GM18526 (cell line): Measurements from ENCODE around the gene KCNC2.

ENCODE experiments used
- POLR2A ChIP-seq: IDR thresholded peaks from 3 replicates; pipeline ENCODE4 v1.6.1; 2011; ENCODE audit not compliant: insufficient read length; ENCODE audit errors: extremely low read depth

Gene KCNC2

DNA sequence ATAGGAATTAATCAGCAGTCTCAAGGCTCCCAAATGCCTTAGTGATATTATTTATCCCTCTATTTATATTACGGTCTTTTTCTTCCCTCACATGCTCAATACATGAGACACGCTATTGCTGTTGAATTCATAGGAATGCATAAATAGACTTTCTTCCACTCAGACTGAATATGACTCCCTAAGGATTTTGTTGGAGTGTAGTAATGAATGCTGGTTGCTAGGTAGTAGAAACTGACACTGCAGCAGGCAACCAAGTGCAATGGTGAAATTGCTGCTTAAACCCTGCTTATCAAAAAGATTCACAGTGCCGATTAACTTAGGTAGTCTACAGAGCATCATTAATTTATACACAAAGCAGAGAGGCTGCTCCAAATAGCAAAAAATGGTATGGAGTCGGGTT, 168.2 kb downstream of the KCNC2 start:
- TF ChIP-seq POLR2A, result no peak

DNA sequence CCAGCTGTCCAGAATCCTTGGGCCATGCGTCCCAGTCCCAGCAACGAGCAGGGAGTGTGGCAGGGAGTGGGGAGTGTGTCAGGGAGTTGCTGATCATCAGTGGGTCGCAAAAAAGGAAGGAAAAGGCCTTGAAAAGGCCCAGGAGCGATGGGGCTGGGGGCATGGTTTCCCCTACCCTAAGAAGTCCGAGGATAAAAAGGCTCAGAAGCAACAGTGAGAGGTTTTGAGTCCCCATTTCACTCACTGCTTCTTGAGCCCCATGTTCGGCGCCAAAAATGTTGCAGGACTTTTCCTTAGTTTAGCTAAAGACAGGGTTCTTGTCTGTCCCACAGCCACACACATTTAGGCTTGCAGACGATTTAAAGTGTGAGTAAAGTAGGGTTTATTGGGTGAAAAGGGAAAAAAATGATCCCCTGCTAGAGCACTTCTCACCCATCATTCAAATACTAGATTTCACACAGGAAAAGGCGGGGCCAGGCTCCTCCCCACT, 189.5 kb downstream of the KCNC2 start:
- no peak for TF ChIP-seq POLR2A

GRCh38 chr12:75011120-75011519, 198.5 kb downstream of the KCNC2 start:
- TF ChIP-seq POLR2A, result no peak

DNA sequence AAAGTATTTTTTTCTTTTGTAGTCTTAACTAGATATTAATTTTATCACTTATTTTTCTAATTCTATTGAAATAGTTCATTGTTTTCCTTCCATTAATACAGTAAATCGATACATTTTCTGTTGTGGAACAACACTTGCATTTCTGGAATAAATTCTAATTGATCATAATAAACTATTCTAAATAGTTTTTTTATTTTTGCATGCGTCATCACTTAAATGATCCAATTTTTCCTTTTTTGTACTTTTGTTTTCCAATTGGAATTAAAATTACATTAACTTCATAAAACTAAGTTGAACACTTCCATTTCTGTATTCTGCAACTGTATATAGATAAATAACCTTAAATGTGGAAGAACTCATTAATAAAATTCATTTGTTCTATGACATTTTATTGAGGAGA, 202.5 kb downstream of the KCNC2 start:
- no peak for TF ChIP-seq POLR2A

GRCh38 chr12:75000120-75000519, 209.5 kb downstream of the KCNC2 start:
- no peak for TF ChIP-seq POLR2A

- TF ChIP-seq POLR2A, result no peak
Measured at GRCh38 chr12:74999474-74999873, 210.2 kb downstream of the KCNC2 start.
